COLO668 (cell line): Measurements from ENCODE around the gene NPIPA5.
A peak's percentile ranks its signal among the peaks of the same experiment; 100 is the strongest.
"Not testable (repeated sequence)": the region's sequence is repeated elsewhere in the genome, so short reads cannot be mapped to it uniquely, and the experiment has no call there.

Source experiments
- DNase-seq: peaks from one replicate; lab custom pipeline; 2025; ENCODE audit not compliant: unreplicated experiment; lab: John Stamatoyannopoulos, UW

Gene NPIPA5

GRCh38 chr16:15378194-15378593, at the start of gene NPIPA5:
TSS of gene NPIPA5 (minus strand) at chr16:15378294. CDS start at chr16:15378294, 0 bp downstream.
- not testable (repeated sequence) for DNase-seq

DNA sequence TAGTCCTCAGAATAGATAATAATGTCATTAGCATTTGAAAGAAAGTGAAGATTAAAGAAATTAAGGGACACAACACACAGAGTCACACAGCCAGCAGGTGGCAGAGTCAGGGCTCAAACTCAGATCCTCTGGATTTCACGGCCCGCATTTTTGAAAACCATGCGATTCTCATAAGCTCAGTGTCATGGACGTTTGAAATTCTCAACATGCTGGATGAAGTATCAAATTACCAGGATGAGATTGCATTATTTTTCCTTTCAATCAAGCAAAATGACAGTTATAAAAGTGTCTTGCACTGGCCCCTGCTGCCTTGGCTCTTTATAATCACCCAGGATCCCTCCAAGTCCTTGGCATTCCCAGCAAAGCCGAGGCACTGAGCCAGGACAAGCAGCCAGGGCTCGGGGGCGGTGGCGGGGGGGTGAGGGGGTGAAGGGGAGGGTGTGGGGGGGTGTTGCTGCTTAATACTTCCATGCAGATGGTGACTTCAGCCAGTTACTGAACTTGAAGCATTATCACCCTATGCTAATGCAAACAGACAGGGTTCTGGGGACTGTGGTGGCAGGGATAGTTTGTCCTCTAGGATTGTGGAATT, 49.6 kb upstream of the NPIPA5 start:
- DNase-seq = peak; percentile 17

DNA sequence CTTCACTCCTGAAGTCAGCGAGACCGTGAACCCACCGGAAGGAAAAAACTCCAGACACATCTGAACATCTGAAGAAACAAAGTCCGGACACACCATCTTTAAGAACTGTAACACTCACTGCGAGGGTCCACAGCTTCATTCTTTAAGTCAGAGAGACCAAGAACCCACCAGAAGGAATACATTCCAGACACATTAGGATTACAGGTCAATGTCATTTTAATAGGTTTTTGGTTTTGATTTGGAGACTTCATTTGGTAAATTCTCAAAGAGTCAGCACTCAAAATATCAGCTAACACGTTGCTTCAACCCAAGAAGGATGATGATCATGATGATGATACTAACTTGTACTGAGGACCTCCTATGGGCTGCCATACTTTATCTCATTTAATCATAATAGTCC, 48.7 kb upstream of the NPIPA5 start:
- no peak for DNase-seq

- no peak for DNase-seq
Measured at GRCh38 chr16:15425861-15426260, 47.8 kb upstream of the NPIPA5 start.

DNA sequence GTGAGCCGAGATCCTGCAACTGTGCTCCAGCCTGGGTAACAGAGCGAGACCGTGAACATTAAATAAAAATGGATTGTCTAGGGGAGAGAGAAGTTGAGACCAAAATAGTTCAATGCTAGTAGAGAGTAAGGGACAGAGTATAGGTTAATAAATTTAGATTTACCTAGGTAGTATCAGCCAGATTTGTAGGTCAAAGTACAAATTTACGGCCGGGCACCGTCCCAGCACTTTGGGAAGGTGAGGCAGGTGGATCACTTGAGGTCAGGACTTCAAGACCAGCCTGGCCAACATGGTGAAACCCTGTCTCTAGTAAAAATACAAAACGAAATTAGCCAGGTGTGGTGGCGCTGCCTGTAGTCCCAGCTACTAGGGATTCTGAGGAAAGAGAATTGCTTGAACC, 44.1 kb upstream of the NPIPA5 start:
- no peak for DNase-seq

DNA sequence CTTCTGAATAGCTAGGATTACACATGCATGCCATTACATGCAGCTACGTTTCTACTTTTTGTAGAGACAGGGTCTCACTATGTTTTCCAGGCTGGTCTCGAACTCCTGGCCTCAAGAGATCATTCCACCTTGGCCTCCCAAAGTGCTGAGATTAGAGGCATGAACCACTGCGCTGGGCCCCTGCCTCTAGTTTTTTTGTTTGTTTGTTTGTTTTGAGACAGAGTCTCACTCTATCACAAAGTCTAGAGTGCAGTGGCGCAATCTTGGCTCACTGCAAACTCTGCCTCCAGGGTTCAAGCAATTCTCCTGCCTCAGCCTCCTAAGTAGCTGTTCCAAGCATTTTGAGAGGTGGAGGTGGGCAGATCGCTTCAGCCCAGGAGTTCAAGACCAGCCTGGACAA, 43.6 kb upstream of the NPIPA5 start:
- DNase-seq = not testable (repeated sequence)

GRCh38 chr16:15418206-15418605, 40.1 kb upstream of the NPIPA5 start:
- no peak for DNase-seq

DNA sequence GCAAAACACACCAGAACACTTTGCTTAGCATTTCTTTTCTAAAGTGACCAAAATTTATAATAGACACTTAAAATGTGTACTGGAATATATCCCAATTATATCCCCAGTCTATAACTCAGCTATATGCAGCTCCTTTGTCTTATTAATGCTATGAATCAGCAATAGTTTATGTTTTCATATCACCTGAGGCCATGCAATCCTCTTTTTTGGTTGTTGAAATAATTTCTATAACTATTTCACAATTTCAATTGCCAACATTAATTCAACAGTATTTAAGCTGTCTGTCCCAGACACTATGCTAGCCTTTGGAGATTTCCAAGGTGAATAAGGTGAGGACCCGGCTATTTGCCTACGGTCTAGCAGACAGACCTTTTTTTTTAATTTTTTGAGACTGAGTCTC, 39.1 kb upstream of the NPIPA5 start:
- DNase-seq = no peak

GRCh38 chr16:15415511-15415985, 37.5 kb upstream of the NPIPA5 start:
- DNase-seq = no peak

- DNase-seq = not testable (repeated sequence)
Measured at GRCh38 chr16:15409476-15409875, 31.4 kb upstream of the NPIPA5 start.

DNA sequence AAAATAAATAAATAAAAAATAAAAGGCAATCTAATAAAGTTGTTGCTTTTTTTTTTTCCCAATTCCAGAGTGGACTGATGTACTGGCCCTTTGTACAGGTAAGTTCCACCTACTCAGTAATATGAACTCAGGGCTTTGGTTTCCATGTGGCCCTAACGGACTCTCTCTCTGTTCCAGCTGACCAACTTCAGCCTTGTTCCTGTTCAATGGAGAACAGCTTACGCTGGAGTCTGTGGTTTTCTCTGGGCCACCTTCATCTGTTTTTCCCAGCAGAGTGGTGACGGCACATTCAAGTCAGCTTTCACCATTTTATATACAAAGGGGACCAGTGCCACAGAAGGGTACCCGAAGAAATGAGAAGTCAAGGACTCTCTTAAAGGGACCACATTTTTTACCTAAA, 29.7 kb upstream of the NPIPA5 start:
- DNase-seq = not testable (repeated sequence)

DNA sequence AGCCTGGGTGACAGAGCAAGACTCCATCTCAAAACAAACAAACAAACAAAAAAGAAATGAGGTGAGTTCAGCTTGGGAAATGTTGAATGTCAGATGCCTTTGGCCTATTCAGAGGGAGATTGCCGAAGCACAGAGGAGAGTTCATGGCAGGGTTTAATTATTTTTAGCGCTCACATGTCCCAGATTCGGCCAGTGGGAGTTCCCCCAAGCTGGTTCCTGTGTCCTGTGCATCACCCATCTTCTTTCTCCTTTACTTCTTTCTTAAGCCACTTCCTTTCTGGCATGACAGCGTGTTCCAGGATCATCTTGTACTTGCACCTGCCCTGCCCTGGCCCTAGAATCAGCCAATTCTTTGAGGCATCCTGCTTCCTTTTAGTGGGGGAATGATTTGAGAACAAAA, 26.7 kb upstream of the NPIPA5 start:
- DNase-seq = no peak

DNA sequence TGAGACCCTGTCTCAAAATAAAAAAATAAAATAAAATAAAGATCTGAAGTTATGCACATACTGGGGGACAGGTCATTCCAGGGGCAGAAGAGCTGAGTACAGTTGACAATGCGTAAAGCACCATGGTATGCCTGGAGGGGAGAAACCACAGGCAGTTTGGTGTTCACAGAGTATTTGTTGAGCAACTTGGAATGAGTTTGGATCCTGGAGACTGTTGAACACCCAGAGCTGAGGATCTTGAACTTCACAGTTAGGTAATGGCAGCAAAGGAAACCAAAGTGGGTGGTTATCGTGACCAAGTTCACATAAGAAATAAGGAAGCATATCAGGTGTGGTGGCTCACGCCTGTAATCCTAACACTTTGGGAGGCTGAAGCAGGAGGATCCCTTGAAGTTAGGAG, 26.0 kb upstream of the NPIPA5 start:
- not testable (repeated sequence) for DNase-seq

- no peak for DNase-seq
Measured at GRCh38 chr16:15403392-15403995, 25.4 kb upstream of the NPIPA5 start.

DNA sequence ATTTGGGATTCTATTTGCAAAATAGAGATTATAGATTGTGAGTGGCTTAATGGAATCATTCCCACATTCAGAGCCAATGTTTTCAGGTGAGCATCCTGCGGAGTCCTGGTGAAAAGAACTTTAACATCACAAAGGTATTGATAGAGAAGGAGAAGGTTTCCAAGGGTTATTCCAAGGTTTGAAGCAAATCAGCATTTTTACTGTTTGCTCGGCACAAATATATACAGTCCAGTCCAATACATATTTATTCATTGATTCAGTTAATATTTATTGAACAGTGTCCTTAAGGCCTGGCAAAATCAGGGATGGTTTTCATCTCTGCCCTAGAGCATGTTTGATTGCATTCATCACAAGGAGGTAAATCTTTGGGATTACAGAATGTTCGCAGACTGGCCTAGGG, 23.9 kb upstream of the NPIPA5 start:
- DNase-seq = no peak

DNA sequence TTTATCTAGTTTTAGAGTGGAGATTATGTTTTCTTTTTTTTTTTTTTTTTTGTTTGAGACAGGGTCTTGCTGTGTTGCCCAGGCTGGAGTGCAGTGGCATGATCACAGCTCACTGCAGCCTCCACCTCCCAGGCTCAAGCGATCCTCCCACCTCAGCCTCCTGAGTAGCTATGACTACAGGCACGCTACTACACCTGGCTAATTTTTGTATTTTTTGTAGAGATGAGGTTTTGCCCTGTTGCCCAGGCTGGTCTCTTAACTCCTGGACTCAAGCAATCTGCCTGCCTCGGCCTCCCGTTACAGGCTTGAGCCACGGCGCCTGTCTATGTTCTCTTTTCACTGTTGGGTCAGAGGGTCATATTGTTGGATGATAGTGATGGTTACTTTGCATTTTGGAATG, 22.2 kb upstream of the NPIPA5 start:
- not testable (repeated sequence) for DNase-seq

DNA sequence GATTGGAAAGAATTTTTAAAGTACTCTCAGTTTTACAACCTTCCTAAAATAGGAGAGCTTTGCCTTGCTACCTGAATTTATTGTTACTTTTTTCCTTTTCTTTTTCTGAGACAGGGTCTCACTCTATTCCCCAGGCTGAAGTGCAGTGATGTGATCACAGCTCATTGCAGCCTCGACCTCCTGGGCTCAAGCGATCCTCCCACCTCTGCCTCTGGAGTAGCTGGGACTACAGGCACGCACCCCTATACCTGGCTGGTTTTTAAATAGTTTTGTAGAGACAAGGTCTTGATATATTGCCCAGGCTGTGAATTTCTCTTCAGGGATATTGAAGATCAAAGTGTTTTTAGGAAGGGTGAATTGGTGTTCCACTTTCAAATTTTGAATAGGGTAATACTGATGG, 21.2 kb upstream of the NPIPA5 start:
- DNase-seq = no peak

GRCh38 chr16:15398618-15399316, 20.7 kb upstream of the NPIPA5 start:
- no peak for DNase-seq

DNA sequence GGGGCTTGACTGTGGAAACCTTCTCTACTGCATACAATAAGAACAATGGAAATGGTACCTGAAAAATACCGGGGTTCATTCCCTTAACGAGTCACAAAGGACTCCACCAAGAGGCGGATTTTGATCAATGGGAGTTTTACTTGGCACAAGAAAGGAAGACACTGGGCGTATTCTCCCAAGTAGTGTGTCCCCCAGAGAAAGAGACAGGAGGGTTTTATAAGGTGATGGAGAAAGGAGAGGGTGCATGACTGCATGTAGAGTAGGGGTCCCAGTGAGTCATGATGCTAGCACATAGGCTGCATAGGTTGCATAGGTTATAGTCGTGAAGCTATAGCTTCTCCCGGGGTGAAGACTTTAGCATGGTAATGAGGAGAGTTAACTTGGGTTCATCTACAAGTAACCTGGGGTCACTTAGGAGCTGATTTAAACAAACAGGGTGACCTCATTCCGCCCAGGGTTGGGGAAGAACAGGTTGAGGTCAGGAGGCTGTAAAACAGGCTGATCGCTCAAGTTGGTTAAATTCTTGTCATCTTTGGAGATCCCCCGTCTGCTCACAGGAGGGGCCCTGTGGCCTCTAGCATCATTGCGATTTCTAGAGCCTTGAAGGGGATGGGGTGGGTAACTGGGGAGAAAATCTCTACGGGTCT, 19.0 kb upstream of the NPIPA5 start:
- DNase-seq = no peak

DNA sequence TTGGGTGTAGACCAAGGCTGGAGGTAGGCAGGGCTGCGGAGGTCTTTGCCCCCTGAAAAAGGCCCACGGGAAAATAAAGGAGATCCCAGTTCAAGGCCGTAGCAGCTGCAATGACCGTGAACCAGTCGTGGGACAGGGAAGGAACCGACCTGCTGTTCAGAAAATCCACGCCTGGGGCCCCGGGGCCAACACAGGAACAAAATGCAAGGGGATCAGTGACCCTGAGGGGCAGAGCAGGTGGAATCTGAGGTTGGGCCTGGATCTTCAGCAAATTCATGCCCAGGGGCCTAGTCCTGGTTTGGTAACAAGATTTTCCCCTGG, 18.4 kb upstream of the NPIPA5 start:
- not testable (repeated sequence) for DNase-seq

GRCh38 chr16:15395631-15396508, 17.8 kb upstream of the NPIPA5 start, which contains the start of gene MPV17L:
TSS of gene MPV17L (plus strand) at chr16:15395754. CDS start at chr16:15395898, 144 bp downstream.
- not testable (repeated sequence) for DNase-seq
